ENCODE measurements around the gene CDH2. TPM values are rescaled to one million over a fixed set of nuclear protein-coding genes. Genes with fewer than 3 reads are reported as not detected.

Gene CDH2
- total RNA-seq, 1 donor from 2014 or later = 3.7 TPM

DNA sequence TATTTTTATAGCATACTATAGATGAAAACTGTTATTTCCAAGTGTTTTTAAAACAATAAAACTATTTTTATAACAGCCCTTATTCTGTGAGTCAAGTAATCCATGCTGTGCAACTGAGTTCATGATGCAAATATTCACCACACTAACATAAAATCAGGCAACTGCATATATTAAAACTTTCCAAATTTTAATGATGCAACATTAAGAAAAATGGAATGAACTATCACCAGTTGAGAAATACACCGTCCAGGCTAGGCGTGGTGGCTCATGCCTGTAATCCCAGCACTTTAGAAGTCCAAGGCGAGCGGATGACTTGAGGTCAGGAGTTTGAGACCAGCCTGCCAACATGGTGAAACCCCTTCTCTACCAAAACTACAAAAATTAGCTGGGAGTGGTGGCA, 114.5 kb downstream of the CDH2 start:
- H3K27me3 ChIP-seq = no peaks in the 10 kb centered on the region
- no peaks in the 10 kb centered on the region for H3K4me1 ChIP-seq
- H3K4me3 ChIP-seq = no peak overlapping the region
- no peak for TF ChIP-seq POLR2A (IDR thresholded peaks at IDR 0.05)
- TF ChIP-seq POLR2AphosphoS5 (IDR thresholded peaks at IDR 0.05; ENCODE audit: insufficient read depth in 1 of 2, low read depth in 1 of 2) = no peak
- TF ChIP-seq, protein P1, sequence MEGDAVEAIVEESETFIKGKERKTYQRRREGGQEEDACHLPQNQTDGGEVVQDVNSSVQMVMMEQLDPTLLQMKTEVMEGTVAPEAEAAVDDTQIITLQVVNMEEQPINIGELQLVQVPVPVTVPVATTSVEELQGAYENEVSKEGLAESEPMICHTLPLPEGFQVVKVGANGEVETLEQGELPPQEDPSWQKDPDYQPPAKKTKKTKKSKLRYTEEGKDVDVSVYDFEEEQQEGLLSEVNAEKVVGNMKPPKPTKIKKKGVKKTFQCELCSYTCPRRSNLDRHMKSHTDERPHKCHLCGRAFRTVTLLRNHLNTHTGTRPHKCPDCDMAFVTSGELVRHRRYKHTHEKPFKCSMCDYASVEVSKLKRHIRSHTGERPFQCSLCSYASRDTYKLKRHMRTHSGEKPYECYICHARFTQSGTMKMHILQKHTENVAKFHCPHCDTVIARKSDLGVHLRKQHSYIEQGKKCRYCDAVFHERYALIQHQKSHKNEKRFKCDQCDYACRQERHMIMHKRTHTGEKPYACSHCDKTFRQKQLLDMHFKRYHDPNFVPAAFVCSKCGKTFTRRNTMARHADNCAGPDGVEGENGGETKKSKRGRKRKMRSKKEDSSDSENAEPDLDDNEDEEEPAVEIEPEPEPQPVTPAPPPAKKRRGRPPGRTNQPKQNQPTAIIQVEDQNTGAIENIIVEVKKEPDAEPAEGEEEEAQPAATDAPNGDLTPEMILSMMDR (IDR thresholded peaks at IDR 0.05) = no peak
- H3K9me3 ChIP-seq = no peaks in the 10 kb centered on the region
- H3K36me3 ChIP-seq = no peaks in the 10 kb centered on the region
- no peak overlapping the region for H3K27ac ChIP-seq
- no peak for DNase-seq (ENCODE audit: extremely low spot score in 2 of 2)
- intact Hi-C loops (cut with DNase I) = no loop called here

DNA sequence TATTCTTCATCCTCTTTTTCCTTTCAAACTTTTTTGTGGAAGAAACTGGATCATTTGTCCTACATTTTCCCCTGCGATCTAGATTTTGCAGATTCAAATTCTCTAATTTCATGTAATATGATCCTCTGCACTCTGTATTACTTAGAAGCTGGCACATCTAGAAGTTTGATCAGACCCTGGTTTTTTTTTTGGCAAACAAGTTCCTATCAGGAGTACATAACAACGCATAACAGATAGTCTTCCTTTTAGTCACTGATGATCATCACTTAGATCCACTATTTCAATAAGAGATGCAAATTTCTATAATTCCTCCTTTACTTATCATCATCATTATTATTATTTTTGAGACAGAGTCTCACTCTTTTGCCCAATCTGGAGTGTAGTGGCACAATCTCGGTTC, 117.1 kb downstream of the CDH2 start:
- DNase-seq (ENCODE audit: extremely low spot score in 2 of 2) = no peak
- Histone ChIP-seq H3K27ac (no peak overlapping the region), H3K4me1 (no peaks in the 10 kb centered on the region), H3K27me3 (no peaks in the 10 kb centered on the region), H3K4me3 (no peak overlapping the region), H3K9me3 (no peaks in the 10 kb centered on the region), H3K36me3 (no peaks in the 10 kb centered on the region)
- intact Hi-C loops (cut with DNase I) = no loop called here
- TF ChIP-seq, protein P1 (IDR thresholded peaks at IDR 0.05) = no peak
- no peak for TF ChIP-seq POLR2AphosphoS5 (IDR thresholded peaks at IDR 0.05; ENCODE audit: insufficient read depth in 1 of 2, low read depth in 1 of 2)
- TF ChIP-seq POLR2A (IDR thresholded peaks at IDR 0.05) = no peak

DNA sequence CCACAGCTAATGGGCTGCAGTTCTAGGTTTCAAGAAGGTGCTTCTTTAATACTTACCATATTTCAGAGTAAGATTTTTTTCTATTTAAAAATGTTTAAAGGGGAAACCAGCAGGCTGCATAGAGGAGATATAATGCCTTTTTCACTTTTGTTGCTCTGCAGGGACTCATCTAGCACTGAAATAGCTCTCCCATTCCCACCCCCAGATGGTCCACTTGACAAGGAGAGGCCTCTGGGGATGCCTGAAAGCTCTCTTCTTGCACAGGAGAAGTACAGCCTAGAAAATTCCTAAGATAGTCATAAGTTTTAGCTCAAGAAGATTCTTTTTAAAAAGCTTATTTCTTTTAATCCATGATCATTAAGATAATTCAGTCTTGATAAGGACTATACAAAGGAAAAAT, 126.4 kb downstream of the CDH2 start:
- no peaks in the 10 kb centered on the region for H3K36me3 ChIP-seq
- H3K9me3 ChIP-seq = no peaks in the 10 kb centered on the region
- H3K27me3 ChIP-seq = no peaks in the 10 kb centered on the region
- intact Hi-C loops (cut with DNase I) = no loop called here
- H3K27ac ChIP-seq = no peak overlapping the region
- no peak for DNase-seq (ENCODE audit: extremely low spot score in 2 of 2)
- H3K4me3 ChIP-seq = no peak overlapping the region
- H3K4me1 ChIP-seq = no peaks in the 10 kb centered on the region
- TF ChIP-seq, protein P1 (IDR thresholded peaks at IDR 0.05) = no peak
- no peak for TF ChIP-seq POLR2A (IDR thresholded peaks at IDR 0.05)
- TF ChIP-seq POLR2AphosphoS5 (IDR thresholded peaks at IDR 0.05; ENCODE audit: insufficient read depth in 1 of 2, low read depth in 1 of 2) = no peak

DNA sequence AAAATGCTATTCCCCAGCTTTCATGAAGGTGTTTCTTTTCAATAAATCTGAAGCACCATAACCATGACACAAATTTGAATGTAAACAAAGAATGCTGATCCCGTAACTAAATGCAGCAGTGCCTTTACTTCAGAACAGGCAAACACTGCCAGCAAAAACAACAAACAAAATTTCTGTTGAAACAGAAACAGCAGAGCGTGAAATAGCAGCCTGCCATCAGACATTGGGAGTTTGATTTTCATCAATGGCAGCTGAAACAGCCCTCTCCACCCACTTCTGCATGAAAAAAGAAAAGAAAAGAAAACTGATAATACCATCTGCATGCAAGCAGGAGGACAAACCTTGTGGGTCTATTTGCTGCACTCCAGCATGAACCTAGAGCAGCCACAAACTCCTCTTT, 128.3 kb downstream of the CDH2 start:
- H3K36me3 ChIP-seq = no peaks in the 10 kb centered on the region
- H3K4me1 ChIP-seq = no peaks in the 10 kb centered on the region
- H3K4me3 ChIP-seq = no peak overlapping the region
- no peaks in the 10 kb centered on the region for H3K9me3 ChIP-seq
- DNase-seq (ENCODE audit: extremely low spot score in 2 of 2) = no peak
- no peak overlapping the region for H3K27ac ChIP-seq
- no peaks in the 10 kb centered on the region for H3K27me3 ChIP-seq
- TF ChIP-seq, protein P1 (IDR thresholded peaks at IDR 0.05) = no peak
- TF ChIP-seq POLR2A (IDR thresholded peaks at IDR 0.05) (no peak), POLR2AphosphoS5 (IDR thresholded peaks at IDR 0.05; ENCODE audit: insufficient read depth in 1 of 2, low read depth in 1 of 2) (no peak)
- intact Hi-C loops (cut with DNase I) = no loop called here

DNA sequence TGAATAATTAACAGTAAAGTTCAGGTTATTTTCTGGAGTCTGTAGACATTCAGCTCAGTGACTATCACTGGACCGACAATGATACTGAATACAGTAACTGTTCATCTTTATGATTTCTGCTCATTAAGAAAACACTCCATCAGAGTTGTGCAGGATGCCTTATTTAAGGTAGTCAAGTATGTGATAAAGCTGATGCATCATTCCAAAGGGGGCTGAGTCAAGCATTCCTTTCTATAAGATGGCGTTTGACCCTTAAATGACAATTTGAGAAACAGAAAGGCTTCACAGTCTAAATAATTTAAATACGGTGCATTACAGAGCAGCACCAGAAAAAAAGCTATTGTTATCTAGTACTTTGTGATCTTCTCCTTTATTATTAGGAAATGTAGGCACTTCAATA, 131.1 kb downstream of the CDH2 start:
- intact Hi-C loops (cut with DNase I) = no loop called here
- no peak for DNase-seq (ENCODE audit: extremely low spot score in 2 of 2)
- TF ChIP-seq, protein P1 (IDR thresholded peaks at IDR 0.05) = no peak
- no peak for TF ChIP-seq POLR2AphosphoS5 (IDR thresholded peaks at IDR 0.05; ENCODE audit: insufficient read depth in 1 of 2, low read depth in 1 of 2)
- no peaks in the 10 kb centered on the region for H3K4me1 ChIP-seq
- H3K27me3 ChIP-seq = no peaks in the 10 kb centered on the region
- no peak overlapping the region for H3K4me3 ChIP-seq
- H3K9me3 ChIP-seq = no peaks in the 10 kb centered on the region
- no peaks in the 10 kb centered on the region for H3K36me3 ChIP-seq
- H3K27ac ChIP-seq = no peak overlapping the region
